IMR-90 (cell line): Measurements from ENCODE around the gene STX8.

ENCODE experiments used
- BHLHE40 ChIP-seq: fragments of 150-350 bp; IDR thresholded peaks from 2 replicates; pipeline ENCODE4 v1.6.1; 2016; ENCODE audit warnings: mild to moderate bottlenecking, low read depth, low read length
- FOS ChIP-seq: fragments of 150-350 bp; IDR thresholded peaks from 2 replicates; pipeline ENCODE4 v1.6.1; 2016; ENCODE audit warnings: low read depth, low read length
- MAFK ChIP-seq: IDR thresholded peaks from 2 replicates; pipeline ENCODE4 v1.6.1; 2012; ENCODE audit warnings: low read depth, low read length, improper control_type of control experiment
- MXI1 ChIP-seq: IDR thresholded peaks from 2 replicates; pipeline ENCODE4 v1.6.1; 2012; ENCODE audit warnings: low read depth, mild to moderate bottlenecking, low read length, moderate library complexity, borderline replicate concordance
- POLR2A ChIP-seq: IDR thresholded peaks from 2 replicates; pipeline ENCODE4 v1.6.1; 2012; ENCODE audit warnings: mild to moderate bottlenecking, low read depth, low read length
- RAD21 ChIP-seq: IDR thresholded peaks from 2 replicates; pipeline ENCODE4 v1.6.1; 2012; ENCODE audit warnings: low read length, improper control_type of control experiment
- TF ChIP-seq, protein P1 (sequence below): conservative IDR thresholded peaks from 2 replicates; pipeline ENCODE4 v1.5.1; 2012; ENCODE audit warnings: mild to moderate bottlenecking, low read depth, low read length, improper control_type of control experiment

GRCh38 chr17:9274973-9275372 lies 300.6 kb downstream of the STX8 start:
- no peak for TF ChIP-seq MAFK
- TF ChIP-seq, protein P1, sequence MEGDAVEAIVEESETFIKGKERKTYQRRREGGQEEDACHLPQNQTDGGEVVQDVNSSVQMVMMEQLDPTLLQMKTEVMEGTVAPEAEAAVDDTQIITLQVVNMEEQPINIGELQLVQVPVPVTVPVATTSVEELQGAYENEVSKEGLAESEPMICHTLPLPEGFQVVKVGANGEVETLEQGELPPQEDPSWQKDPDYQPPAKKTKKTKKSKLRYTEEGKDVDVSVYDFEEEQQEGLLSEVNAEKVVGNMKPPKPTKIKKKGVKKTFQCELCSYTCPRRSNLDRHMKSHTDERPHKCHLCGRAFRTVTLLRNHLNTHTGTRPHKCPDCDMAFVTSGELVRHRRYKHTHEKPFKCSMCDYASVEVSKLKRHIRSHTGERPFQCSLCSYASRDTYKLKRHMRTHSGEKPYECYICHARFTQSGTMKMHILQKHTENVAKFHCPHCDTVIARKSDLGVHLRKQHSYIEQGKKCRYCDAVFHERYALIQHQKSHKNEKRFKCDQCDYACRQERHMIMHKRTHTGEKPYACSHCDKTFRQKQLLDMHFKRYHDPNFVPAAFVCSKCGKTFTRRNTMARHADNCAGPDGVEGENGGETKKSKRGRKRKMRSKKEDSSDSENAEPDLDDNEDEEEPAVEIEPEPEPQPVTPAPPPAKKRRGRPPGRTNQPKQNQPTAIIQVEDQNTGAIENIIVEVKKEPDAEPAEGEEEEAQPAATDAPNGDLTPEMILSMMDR = no peak
- TF ChIP-seq RAD21 = no peak
- TF ChIP-seq POLR2A = no peak
- TF ChIP-seq MXI1 = no peak
- no peak for TF ChIP-seq FOS
- TF ChIP-seq BHLHE40 = no peak
